Thymus (tissue), 14 donors: ENCODE measurements around the gene TRHDE. TPM values are rescaled to one million over a fixed set of nuclear protein-coding genes. Genes with fewer than 3 reads are reported as not detected.
A peak's percentile ranks its signal among the peaks of the same experiment; 100 is the strongest.

Source experiments
- DNase-seq, 9 donors: peaks; one replicate each; pipeline ENCODE4 v3.0.0-alpha.2; 2013; ENCODE audit warnings: low spot score in 9 of 9, low read depth in 6 of 9, missing footprints in 1 of 9
- H3K27ac ChIP-seq, 2 donors: one replicate each; pipeline ENCODE4 v1.5.1; 2013; ENCODE audit warnings: control low read depth in 1 of 2, low read depth in 1 of 2, low read length in 1 of 2, mild to moderate bottlenecking in 1 of 2, moderate library complexity in 1 of 2
- H3K27me3 ChIP-seq, 2 donors: one replicate each; pipeline ENCODE4 v1.5.1; 2013; ENCODE audit warnings: low read length in 1 of 2; ENCODE audit not compliant: control insufficient read depth in 2 of 2, insufficient read depth in 1 of 2
- H3K36me3 ChIP-seq, 2 donors: one replicate each; pipeline ENCODE4 v1.5.1; 2013; ENCODE audit warnings: low read length in 1 of 2, mild to moderate bottlenecking in 1 of 2, moderate library complexity in 1 of 2; ENCODE audit not compliant: control insufficient read depth in 2 of 2, insufficient read depth in 2 of 2
- H3K4me1 ChIP-seq, 2 donors: one replicate each; pipeline ENCODE4 v1.5.1; 2013; ENCODE audit warnings: low read length in 2 of 2; ENCODE audit not compliant: control insufficient read depth in 2 of 2, insufficient read depth in 2 of 2
- H3K4me3 ChIP-seq, 2 donors: one replicate each; pipeline ENCODE4 v1.5.1; 2013; ENCODE audit warnings: low read length in 2 of 2, control low read depth in 1 of 2, mild to moderate bottlenecking in 1 of 2
- H3K9me3 ChIP-seq, 2 donors: one replicate each; pipeline ENCODE4 v1.5.1; 2013; ENCODE audit warnings: low read length in 1 of 2, mild to moderate bottlenecking in 1 of 2; ENCODE audit not compliant: control insufficient read depth in 2 of 2, insufficient read depth in 1 of 2
- WGBS: extraction: QIAGEN DNeasy Blood & Tissue Kit; methylation state at CpG from one replicate; pipeline ENCODE4 v1.1.7; 2013; 5-methylcytosine and 5-hydroxymethylcytosine counted together
- long read RNA-seq, 10 donors: transcript quantifications; one replicate each; lab custom pipeline, GENCODE V29; 2026
- polyA plus RNA-seq: library from polyadenylated mRNA; stranded (reverse); fragments of 200-250 nt; gene quantifications from one replicate; pipeline ENCODE4 v1.2.3, GENCODE V29; 2013
- total RNA-seq: library from RNA; stranded (reverse); fragments of 120-200 nt; gene quantifications from one replicate; pipeline ENCODE4 v1.2.4, GENCODE V29; 2013
- donor health status: healthy.

The TRHDE gene, protein sequence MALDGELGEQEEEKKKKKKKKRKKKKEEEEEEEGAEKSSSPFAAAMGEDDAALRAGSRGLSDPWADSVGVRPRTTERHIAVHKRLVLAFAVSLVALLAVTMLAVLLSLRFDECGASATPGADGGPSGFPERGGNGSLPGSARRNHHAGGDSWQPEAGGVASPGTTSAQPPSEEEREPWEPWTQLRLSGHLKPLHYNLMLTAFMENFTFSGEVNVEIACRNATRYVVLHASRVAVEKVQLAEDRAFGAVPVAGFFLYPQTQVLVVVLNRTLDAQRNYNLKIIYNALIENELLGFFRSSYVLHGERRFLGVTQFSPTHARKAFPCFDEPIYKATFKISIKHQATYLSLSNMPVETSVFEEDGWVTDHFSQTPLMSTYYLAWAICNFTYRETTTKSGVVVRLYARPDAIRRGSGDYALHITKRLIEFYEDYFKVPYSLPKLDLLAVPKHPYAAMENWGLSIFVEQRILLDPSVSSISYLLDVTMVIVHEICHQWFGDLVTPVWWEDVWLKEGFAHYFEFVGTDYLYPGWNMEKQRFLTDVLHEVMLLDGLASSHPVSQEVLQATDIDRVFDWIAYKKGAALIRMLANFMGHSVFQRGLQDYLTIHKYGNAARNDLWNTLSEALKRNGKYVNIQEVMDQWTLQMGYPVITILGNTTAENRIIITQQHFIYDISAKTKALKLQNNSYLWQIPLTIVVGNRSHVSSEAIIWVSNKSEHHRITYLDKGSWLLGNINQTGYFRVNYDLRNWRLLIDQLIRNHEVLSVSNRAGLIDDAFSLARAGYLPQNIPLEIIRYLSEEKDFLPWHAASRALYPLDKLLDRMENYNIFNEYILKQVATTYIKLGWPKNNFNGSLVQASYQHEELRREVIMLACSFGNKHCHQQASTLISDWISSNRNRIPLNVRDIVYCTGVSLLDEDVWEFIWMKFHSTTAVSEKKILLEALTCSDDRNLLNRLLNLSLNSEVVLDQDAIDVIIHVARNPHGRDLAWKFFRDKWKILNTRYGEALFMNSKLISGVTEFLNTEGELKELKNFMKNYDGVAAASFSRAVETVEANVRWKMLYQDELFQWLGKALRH
- total RNA-seq (0.42 TPM), polyA plus RNA-seq (0.18 TPM)
- long read RNA-seq, donor 1, result 0 reads
- long read RNA-seq, donor 2, result 0 reads
- long read RNA-seq, donor 3, result 0 reads
- long read RNA-seq, donor 4, result 0 reads
- long read RNA-seq, donor 5, result 0 reads
- long read RNA-seq, donor 6, result 0 reads
- long read RNA-seq, donor 7, result 0 reads
- long read RNA-seq, donor 8, result 0 reads
- long read RNA-seq, donor 9, result 0 reads
- long read RNA-seq, donor 10, result 0 reads

DNA sequence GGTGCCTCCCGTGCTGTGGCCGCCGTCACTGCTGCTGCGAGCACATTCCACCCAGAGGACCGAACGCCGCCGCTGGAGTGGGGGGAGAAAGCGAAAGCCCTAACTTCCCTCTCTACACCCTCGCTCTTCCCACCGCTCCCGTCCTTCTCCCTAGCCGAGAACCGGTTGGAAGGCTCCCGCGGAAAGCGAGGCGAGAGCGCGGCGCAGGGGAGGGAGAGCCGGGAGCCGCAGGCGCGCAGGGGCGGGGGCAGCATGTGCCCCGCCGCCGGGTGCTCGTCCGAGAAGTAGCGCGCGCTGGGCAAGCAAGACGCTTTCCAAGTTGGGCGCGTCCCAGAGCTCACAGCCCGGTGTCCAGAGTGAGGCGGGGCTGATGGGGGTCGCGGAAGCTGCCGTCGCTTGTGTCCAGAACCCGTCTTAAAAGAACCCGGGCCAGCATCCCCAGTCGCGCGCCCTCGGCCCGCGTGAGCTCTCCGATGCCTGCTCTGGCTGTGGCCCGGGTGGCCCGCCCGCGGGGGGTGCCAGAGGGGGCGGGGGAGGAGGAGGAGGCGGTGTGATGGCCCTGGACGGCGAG, at the start of gene TRHDE:
Gene TRHDE, plus strand, starts transcription at position 280 of the 571 bp plus-strand sequence. Its CDS starts 274 bp downstream, at position 554.
- H3K9me3 ChIP-seq, result no peaks in the 10 kb centered on the region
- peak within 1 kb of the TSS in 1 of 2 donors; percentile 26 for H3K27ac ChIP-seq
- H3K4me1 ChIP-seq, result no peaks in the 10 kb centered on the region
- peaks cover 49 to 57% of the 10 kb centered on the region in 2 donors for H3K27me3 ChIP-seq
- DNase-seq, result peak in 1 of 9 donors; percentile 2
- H3K4me3 ChIP-seq, result peak within 1 kb of the TSS; percentile 26 to 31
- H3K36me3 ChIP-seq, result no peaks in the 10 kb centered on the region
- 2% methylated on average over 60 of the region's 60 CpGs for WGBS

DNA sequence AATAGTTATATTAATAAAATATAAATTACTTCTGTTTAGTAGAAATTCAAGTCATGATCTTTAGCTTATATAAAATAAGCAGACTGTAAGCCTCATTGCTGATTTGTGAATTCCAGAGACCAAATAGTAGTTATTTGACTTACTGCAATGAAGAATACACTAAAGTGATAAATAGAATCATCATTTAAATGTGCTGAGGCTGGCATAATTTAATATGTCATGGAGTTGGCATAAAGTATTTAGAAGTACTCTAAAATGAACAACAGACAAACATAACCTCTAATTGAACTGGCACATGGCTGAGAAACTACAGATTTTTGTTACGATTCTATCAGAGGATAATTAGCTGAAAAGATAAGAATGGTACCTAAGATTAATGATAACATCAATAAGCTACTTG, 45.7 kb upstream of the TRHDE start:
- no peaks in the 10 kb centered on the region for H3K36me3 ChIP-seq
- H3K9me3 ChIP-seq, result no peaks in the 10 kb centered on the region
- WGBS, result 93% methylated on average over 1 of the region's 1 CpG
- H3K4me3 ChIP-seq, result no peak overlapping the region
- no peak overlapping the region for H3K27ac ChIP-seq
- no peaks in the 10 kb centered on the region for H3K27me3 ChIP-seq
- no peak for DNase-seq
- H3K4me1 ChIP-seq, result no peaks in the 10 kb centered on the region

DNA sequence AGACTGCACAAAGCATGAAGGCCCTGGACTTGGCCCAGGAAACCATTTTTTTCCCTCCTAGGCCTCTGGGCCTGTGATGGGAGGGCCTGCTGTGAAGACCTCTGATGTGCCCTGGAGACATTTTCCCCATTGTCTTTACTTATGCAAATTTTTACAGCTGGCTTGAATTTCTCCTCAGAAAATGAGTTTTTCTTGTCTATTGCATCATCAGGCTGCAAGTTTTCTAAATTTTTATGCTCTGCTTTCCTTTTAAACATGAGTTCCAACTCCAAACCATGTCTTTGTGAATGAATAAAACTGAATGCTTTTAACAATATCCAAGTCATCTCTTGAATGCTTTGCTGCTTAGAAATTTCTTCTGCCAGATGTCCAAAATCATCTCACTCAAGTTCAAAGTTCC, 43.7 kb upstream of the TRHDE start:
- no peak for DNase-seq
- Histone ChIP-seq H3K4me1 (no peaks in the 10 kb centered on the region), H3K36me3 (no peaks in the 10 kb centered on the region), H3K27me3 (no peaks in the 10 kb centered on the region), H3K9me3 (no peaks in the 10 kb centered on the region), H3K4me3 (no peak overlapping the region), H3K27ac (no peak overlapping the region)

DNA sequence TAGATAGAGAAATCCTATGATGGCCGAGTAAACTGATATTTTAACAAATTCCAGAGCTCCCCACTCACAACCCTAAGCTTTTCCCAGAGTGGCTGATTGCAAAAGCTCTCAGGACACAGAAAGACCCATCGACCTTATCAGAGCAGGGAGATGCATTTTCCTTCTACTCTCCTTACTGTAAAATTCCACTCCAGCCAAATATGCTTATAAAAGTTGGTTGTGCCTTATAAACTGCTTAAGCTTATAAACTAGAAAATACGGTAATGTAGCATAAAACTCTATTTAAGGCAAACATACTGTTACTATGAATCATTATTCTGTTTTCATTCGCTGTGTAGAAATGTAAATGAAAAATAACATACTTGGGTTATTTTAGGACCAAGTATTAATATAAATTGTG, 41.6 kb upstream of the TRHDE start:
- no peak for DNase-seq
- no peaks in the 10 kb centered on the region for H3K36me3 ChIP-seq
- no peaks in the 10 kb centered on the region for H3K4me1 ChIP-seq
- H3K27me3 ChIP-seq, result no peaks in the 10 kb centered on the region
- 86% methylated on average over 4 of the region's 4 CpGs for WGBS
- H3K9me3 ChIP-seq, result no peaks in the 10 kb centered on the region
- H3K27ac ChIP-seq, result no peak overlapping the region
- H3K4me3 ChIP-seq, result no peak overlapping the region

DNA sequence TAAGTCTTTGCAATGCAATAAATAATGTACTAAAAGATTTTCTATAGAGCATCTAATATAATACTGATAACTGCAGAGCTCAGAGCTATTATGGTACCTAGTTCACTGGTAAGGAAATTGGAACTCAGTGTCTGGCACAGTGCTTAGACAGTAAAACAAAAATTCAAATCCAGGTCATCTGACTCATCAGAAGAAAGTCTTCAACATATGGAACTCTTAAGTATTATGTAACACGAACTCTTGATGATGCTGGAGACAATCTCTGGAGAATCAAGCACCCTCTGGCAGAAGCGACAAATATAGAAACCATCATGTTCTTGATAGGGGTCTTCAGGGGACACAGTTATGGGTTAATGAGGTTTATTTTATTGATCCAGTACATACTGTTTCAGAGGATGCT, 37.3 kb upstream of the TRHDE start:
- Histone ChIP-seq H3K4me3 (no peak overlapping the region), H3K4me1 (no peaks in the 10 kb centered on the region), H3K27me3 (no peaks in the 10 kb centered on the region), H3K9me3 (no peaks in the 10 kb centered on the region), H3K27ac (no peak overlapping the region), H3K36me3 (no peaks in the 10 kb centered on the region)
- DNase-seq, result no peak
- 90% methylated on average over 2 of the region's 2 CpGs for WGBS

DNA sequence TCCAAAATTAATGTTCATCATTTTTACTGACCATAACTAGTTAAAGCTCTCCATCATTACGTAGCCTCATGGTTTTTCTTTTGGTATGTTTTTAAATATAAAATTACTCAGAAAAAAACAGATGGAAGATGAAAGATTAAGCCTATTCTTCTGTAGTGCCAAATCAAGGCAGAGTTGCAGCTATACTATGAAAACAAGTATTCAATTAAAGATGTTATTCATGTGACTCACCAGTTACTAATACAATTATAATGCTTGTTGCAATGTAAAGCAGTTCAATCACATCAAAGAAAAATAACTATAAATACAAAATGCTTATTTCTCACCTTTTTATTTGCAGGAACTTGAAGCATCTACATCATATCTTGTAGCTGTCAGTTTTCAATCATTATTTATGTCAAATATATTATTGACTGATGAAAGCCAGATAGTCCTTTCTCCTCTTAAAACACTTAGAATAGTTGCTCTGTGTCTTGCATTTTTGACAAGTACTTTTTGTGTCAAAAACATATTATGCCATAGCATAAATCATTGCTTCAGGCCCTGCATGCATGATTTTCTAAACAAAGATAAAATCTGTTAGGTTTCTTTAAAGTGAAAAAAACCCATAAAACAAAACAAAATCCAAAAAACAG, 36.0 kb upstream of the TRHDE start:
- 84% methylated on average over 1 of the region's 1 CpG for WGBS
- DNase-seq, result no peak
- Histone ChIP-seq H3K36me3 (no peaks in the 10 kb centered on the region), H3K4me1 (no peaks in the 10 kb centered on the region), H3K9me3 (no peaks in the 10 kb centered on the region), H3K27me3 (no peaks in the 10 kb centered on the region), H3K27ac (no peak overlapping the region), H3K4me3 (no peak overlapping the region)

DNA sequence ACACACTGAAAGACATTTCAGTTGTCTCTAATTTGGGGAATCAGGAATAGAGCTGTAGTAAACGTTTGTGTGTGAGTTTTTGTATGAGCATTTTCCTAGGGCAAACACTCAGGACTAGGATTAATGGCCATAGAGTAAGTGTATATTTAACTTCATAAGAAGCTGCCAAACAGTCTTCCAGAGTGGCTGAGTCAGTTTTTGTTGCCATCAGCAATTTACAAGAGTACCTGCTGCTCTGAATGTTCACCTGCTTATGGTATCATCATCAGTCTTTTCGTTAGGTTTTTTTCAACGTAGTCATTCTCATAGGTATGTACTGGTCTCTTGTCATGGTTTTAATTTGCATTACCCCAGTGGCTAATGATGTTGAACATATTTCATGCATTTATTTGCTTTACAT, 30.6 kb upstream of the TRHDE start:
- WGBS, result 91% methylated on average over 3 of the region's 3 CpGs
- no peak overlapping the region for H3K27ac ChIP-seq
- H3K27me3 ChIP-seq, result no peaks in the 10 kb centered on the region
- no peaks in the 10 kb centered on the region for H3K36me3 ChIP-seq
- H3K4me1 ChIP-seq, result no peaks in the 10 kb centered on the region
- no peak overlapping the region for H3K4me3 ChIP-seq
- no peaks in the 10 kb centered on the region for H3K9me3 ChIP-seq
- no peak for DNase-seq

DNA sequence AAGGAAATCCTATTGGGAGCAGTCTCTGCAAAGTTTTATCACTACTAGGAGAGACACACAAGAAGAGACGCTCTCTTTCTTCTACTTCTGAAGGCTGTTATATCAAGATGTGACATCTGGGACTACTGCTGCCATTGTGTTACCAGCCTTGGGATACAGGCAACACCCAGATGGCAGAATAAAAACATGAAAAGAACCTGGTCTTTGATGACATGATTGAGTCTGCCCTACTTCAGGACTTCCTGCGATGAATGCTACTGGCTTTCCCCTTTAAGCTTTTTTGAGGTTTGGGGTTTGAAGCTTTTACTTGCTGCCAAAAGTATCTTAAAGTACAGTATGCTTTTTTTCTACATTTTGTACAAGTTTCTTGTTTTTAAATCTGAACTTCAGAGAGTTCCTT, 29.2 kb upstream of the TRHDE start:
- Histone ChIP-seq H3K36me3 (no peaks in the 10 kb centered on the region), H3K9me3 (no peaks in the 10 kb centered on the region), H3K27ac (no peak overlapping the region), H3K27me3 (no peaks in the 10 kb centered on the region), H3K4me3 (no peak overlapping the region), H3K4me1 (no peaks in the 10 kb centered on the region)
- DNase-seq, result no peak
- 85% methylated on average over 2 of the region's 2 CpGs for WGBS
